Measurements from ENCODE around the gene FUT9.

FUT9 gene

GRCh38 chr6:96194675-96195074, 178.9 kb downstream of the FUT9 start:
- no peak for FAIRE-seq
- TF ChIP-seq TAF1 (IDR thresholded peaks at IDR 0.05; ENCODE audit: borderline replicate concordance, low read depth, low read length) (no peak), POLR2AphosphoS5 (IDR thresholded peaks at IDR 0.05; ENCODE audit: low read depth, low read length) (no peak), POLR2A (IDR thresholded peaks at IDR 0.05; ENCODE audit: low read depth, low read length) (no peak)
- DNase-seq (ENCODE audit: insufficient read length), result no peak

- no peak for TF ChIP-seq TAF1 (IDR thresholded peaks at IDR 0.05; ENCODE audit: borderline replicate concordance, low read depth, low read length)
- TF ChIP-seq POLR2AphosphoS5 (IDR thresholded peaks at IDR 0.05; ENCODE audit: low read depth, low read length), result no peak
- no peak for TF ChIP-seq POLR2A (IDR thresholded peaks at IDR 0.05; ENCODE audit: low read depth, low read length)
- no peak for FAIRE-seq
- DNase-seq (ENCODE audit: insufficient read length), result no peak
These were observed 179.5 kb downstream of the FUT9 start for GRCh38 chr6:96195272-96195671.

GRCh38 chr6:96196633-96197032, 180.9 kb downstream of the FUT9 start:
- TF ChIP-seq POLR2A (IDR thresholded peaks at IDR 0.05; ENCODE audit: low read depth, low read length) (no peak), TAF1 (IDR thresholded peaks at IDR 0.05; ENCODE audit: borderline replicate concordance, low read depth, low read length) (no peak), POLR2AphosphoS5 (IDR thresholded peaks at IDR 0.05; ENCODE audit: low read depth, low read length) (no peak)
- DNase-seq (ENCODE audit: insufficient read length) (no peak), FAIRE-seq (no peak)

GRCh38 chr6:96197241-96197640, 181.5 kb downstream of the FUT9 start:
- no peak for FAIRE-seq
- no peak for TF ChIP-seq TAF1 (IDR thresholded peaks at IDR 0.05; ENCODE audit: borderline replicate concordance, low read depth, low read length)
- no peak for TF ChIP-seq POLR2A (IDR thresholded peaks at IDR 0.05; ENCODE audit: low read depth, low read length)
- no peak for TF ChIP-seq POLR2AphosphoS5 (IDR thresholded peaks at IDR 0.05; ENCODE audit: low read depth, low read length)
- no peak for DNase-seq (ENCODE audit: insufficient read length)

GRCh38 chr6:96202571-96202970, 186.8 kb downstream of the FUT9 start:
- no peak for TF ChIP-seq POLR2AphosphoS5 (IDR thresholded peaks at IDR 0.05; ENCODE audit: low read depth, low read length)
- TF ChIP-seq TAF1 (IDR thresholded peaks at IDR 0.05; ENCODE audit: borderline replicate concordance, low read depth, low read length), result no peak
- TF ChIP-seq POLR2A (IDR thresholded peaks at IDR 0.05; ENCODE audit: low read depth, low read length), result no peak
- DNase-seq (ENCODE audit: insufficient read length) (no peak), FAIRE-seq (no peak)

- no peak for FAIRE-seq
- DNase-seq (ENCODE audit: insufficient read length), result no peak
These were observed 195.6 kb downstream of the FUT9 start for GRCh38 chr6:96211341-96211740.

GRCh38 chr6:96212066-96212465, 196.3 kb downstream of the FUT9 start:
- DNase-seq (ENCODE audit: insufficient read length), result no peak
- no peak for TF ChIP-seq POLR2A (IDR thresholded peaks at IDR 0.05; ENCODE audit: low read depth, low read length)
- TF ChIP-seq TAF1 (IDR thresholded peaks at IDR 0.05; ENCODE audit: borderline replicate concordance, low read depth, low read length), result no peak
- TF ChIP-seq POLR2AphosphoS5 (IDR thresholded peaks at IDR 0.05; ENCODE audit: low read depth, low read length), result no peak
- no peak for FAIRE-seq

More at GRCh38 chr6:96211341-96211740, 195.6 kb downstream of the FUT9 start:
- TF ChIP-seq TAF1 (IDR thresholded peaks at IDR 0.05; ENCODE audit: borderline replicate concordance, low read depth, low read length), result no peak
- no peak for TF ChIP-seq POLR2A (IDR thresholded peaks at IDR 0.05; ENCODE audit: low read depth, low read length)
- no peak for TF ChIP-seq POLR2AphosphoS5 (IDR thresholded peaks at IDR 0.05; ENCODE audit: low read depth, low read length)

- no peak for DNase-seq (ENCODE audit: insufficient read length)
- TF ChIP-seq POLR2AphosphoS5 (IDR thresholded peaks at IDR 0.05; ENCODE audit: low read depth, low read length) (no peak), POLR2A (IDR thresholded peaks at IDR 0.05; ENCODE audit: low read depth, low read length) (no peak), TAF1 (IDR thresholded peaks at IDR 0.05; ENCODE audit: borderline replicate concordance, low read depth, low read length) (no peak)
- FAIRE-seq, result no peak
These were observed 198.0 kb downstream of the FUT9 start for GRCh38 chr6:96213784-96214183.

- DNase-seq (ENCODE audit: insufficient read length) (no peak), FAIRE-seq (no peak)
- TF ChIP-seq POLR2A (IDR thresholded peaks at IDR 0.05; ENCODE audit: low read depth, low read length) (no peak), POLR2AphosphoS5 (IDR thresholded peaks at IDR 0.05; ENCODE audit: low read depth, low read length) (no peak), TAF1 (IDR thresholded peaks at IDR 0.05; ENCODE audit: borderline replicate concordance, low read depth, low read length) (no peak)
These were observed 207.9 kb downstream of the FUT9 start for GRCh38 chr6:96223695-96224094.

- no peak for DNase-seq (ENCODE audit: insufficient read length)
- FAIRE-seq, result no peak
- TF ChIP-seq POLR2A (IDR thresholded peaks at IDR 0.05; ENCODE audit: low read depth, low read length) (no peak), TAF1 (IDR thresholded peaks at IDR 0.05; ENCODE audit: borderline replicate concordance, low read depth, low read length) (no peak), POLR2AphosphoS5 (IDR thresholded peaks at IDR 0.05; ENCODE audit: low read depth, low read length) (no peak)
These were observed 211.4 kb downstream of the FUT9 start for GRCh38 chr6:96227135-96227534.

- no peak for TF ChIP-seq TAF1 (IDR thresholded peaks at IDR 0.05; ENCODE audit: borderline replicate concordance, low read depth, low read length)
- no peak for TF ChIP-seq POLR2AphosphoS5 (IDR thresholded peaks at IDR 0.05; ENCODE audit: low read depth, low read length)
- TF ChIP-seq POLR2A (IDR thresholded peaks at IDR 0.05; ENCODE audit: low read depth, low read length), result no peak
- FAIRE-seq (no peak), DNase-seq (ENCODE audit: insufficient read length) (no peak)
These were observed 218.7 kb downstream of the FUT9 start for GRCh38 chr6:96234444-96234843.

- FAIRE-seq (no peak), DNase-seq (ENCODE audit: insufficient read length) (no peak)
- TF ChIP-seq POLR2AphosphoS5 (IDR thresholded peaks at IDR 0.05; ENCODE audit: low read depth, low read length) (no peak), POLR2A (IDR thresholded peaks at IDR 0.05; ENCODE audit: low read depth, low read length) (no peak), TAF1 (IDR thresholded peaks at IDR 0.05; ENCODE audit: borderline replicate concordance, low read depth, low read length) (no peak)
These were observed 220.2 kb downstream of the FUT9 start for GRCh38 chr6:96235927-96236326.

GRCh38 chr6:96236471-96236870, 220.7 kb downstream of the FUT9 start:
- FAIRE-seq (no peak), DNase-seq (ENCODE audit: insufficient read length) (no peak)
- TF ChIP-seq POLR2AphosphoS5 (IDR thresholded peaks at IDR 0.05; ENCODE audit: low read depth, low read length), result no peak
- TF ChIP-seq POLR2A (IDR thresholded peaks at IDR 0.05; ENCODE audit: low read depth, low read length), result no peak
- no peak for TF ChIP-seq TAF1 (IDR thresholded peaks at IDR 0.05; ENCODE audit: borderline replicate concordance, low read depth, low read length)
